Tracheal epithelial cell (primary cell): ENCODE data around the gene GTF2A2. TPM values are rescaled to one million over a fixed set of nuclear protein-coding genes. Genes with fewer than 3 reads are reported as not detected.

ENCODE experiments used
- total RNA-seq: library from RNA; depleted of rRNA; stranded (reverse); fragments of >200 nt; gene quantifications from 2 replicates; pipeline ENCODE4 v1.2.1, GENCODE V29; 2014

GTF2A2 gene, protein sequence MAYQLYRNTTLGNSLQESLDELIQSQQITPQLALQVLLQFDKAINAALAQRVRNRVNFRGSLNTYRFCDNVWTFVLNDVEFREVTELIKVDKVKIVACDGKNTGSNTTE
- total RNA-seq: 17.8 and 21.7 TPM in 2 replicates

GRCh38 chr15:59656897-59657634 lies at the start of gene GTF2A2:
Gene GTF2A2, minus strand, starts transcription at chr15:59657515. Its CDS starts 5,238 bp downstream, at chr15:59652277.

GRCh38 chr15:59688782-59689625 lies 31.7 kb upstream of the GTF2A2 start, which contains the start of gene BNIP2:
Gene BNIP2, minus strand, starts transcription at chr15:59689320. Its CDS starts 6,863 bp downstream, at chr15:59682457.

DNA sequence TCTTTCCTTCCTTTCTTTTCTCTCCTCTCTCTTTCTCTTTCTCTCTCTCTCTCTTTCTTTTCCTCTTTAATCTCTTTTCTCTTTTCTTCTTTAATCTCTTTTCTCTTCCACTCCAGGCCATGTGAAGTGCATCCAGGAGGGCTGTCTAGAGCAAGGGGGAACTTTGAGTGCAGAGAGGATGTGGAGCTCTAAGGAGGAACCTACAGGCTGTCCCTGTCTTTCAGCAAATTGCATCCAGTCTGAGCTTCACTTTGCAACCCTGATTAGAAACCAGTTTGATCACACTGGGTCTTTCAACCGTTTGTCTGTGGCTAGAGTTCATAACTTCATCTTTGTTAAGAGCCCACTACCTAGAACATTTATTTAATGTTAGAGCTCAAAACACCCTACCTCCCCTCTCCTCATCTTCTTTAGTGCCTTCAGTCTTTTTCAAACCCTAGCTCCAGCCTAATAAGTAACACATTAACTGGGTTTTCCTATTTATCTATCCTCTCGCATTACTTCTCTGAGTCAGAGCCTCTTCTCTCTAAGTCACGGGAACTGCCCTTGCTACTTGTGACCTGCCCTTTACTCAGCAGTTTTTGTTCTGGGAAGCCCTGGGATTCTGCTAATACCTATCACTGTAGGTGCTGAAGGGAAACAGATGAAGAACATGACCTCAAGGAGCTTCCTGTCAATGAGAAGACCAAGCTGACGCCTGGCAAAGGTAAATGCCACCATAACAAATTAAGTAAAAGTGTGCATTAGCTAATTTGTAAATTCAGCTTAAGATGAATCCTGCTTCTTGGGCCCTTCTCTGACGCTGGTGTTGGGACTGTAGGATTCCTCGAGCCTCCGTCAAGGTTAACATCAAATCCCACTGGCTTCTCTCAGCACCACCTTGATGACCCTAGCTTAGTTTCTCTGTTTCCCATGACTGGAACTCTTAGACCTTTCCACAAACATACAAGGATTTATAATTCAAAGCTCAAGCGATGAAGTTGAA lies 45.7 kb downstream of the GTF2A2 start, which contains the start of gene GCNT3:
Gene GCNT3 (plus strand): TSS at position 508 of the 985 bp plus-strand sequence. CDS start 6,456 bp downstream, outside the sequence.

Other genes with a start within 250 kb of the GTF2A2 start
- gene FAM81A, start 219.3 kb downstream of the GTF2A2 start, total RNA-seq: 0.21 and 0.72 TPM in 2 replicates
- gene GCNT3, start 45.7 kb downstream of the GTF2A2 start, total RNA-seq: 5.3 and 10.4 TPM in 2 replicates
- gene BNIP2, start 31.8 kb upstream of the GTF2A2 start, total RNA-seq: 178 and 187 TPM in 2 replicates